Measurements from ENCODE around the gene HIRA.

DNA sequence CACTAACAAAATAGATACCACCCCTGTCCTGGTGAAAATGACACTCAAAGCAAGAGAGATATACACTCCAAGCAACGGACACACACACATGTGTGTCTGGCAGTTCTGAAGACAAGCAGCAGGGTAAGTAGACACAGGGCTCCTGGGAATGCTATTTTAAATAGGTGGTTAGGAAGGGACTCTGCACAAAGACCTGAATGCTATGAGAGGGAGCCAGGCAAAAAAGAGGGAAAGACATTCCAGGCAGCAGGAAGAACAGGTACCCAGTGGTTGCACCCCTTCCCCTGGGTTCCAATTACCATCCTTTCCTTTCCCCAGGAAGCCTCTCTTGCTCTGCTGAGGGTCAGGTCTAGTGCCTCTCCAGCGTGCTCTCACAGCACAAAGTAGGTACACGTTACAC is 44.5 kb upstream of the HIRA start:
- TF ChIP-seq, protein P1, sequence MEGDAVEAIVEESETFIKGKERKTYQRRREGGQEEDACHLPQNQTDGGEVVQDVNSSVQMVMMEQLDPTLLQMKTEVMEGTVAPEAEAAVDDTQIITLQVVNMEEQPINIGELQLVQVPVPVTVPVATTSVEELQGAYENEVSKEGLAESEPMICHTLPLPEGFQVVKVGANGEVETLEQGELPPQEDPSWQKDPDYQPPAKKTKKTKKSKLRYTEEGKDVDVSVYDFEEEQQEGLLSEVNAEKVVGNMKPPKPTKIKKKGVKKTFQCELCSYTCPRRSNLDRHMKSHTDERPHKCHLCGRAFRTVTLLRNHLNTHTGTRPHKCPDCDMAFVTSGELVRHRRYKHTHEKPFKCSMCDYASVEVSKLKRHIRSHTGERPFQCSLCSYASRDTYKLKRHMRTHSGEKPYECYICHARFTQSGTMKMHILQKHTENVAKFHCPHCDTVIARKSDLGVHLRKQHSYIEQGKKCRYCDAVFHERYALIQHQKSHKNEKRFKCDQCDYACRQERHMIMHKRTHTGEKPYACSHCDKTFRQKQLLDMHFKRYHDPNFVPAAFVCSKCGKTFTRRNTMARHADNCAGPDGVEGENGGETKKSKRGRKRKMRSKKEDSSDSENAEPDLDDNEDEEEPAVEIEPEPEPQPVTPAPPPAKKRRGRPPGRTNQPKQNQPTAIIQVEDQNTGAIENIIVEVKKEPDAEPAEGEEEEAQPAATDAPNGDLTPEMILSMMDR (IDR thresholded peaks at IDR 0.05), result no peak
- TF ChIP-seq POLR2A (IDR thresholded peaks at IDR 0.05), result no peak
